WTC11 (cell line): ENCODE results near the gene OR4X1. TPM values are rescaled to one million over a fixed set of nuclear protein-coding genes. Genes with fewer than 3 reads are reported as not detected.

Experiments used
- ATAC-seq: fragments of 200-7000 bp; cut with Tn5 transposase; 2 replicates; pipeline ENCODE4 v1.10.0; 2021; ENCODE audit warnings: mild to moderate bottlenecking, moderate library complexity
- CTCF ChIA-PET: fragments of 300-600 bp; sonication (Branson Sonifier 250); formaldehyde crosslinking; loops from one replicate; lab custom pipeline; 2021; ENCODE audit warnings: antibody characterized with exemption; lab: Charles Lee
- POLR2A ChIA-PET: fragments of 350-600 bp; sonication (Branson Sonifier 250); formaldehyde crosslinking; loops from one replicate; lab custom pipeline; 2021; ENCODE audit warnings: antibody characterized with exemption; lab: Charles Lee
- DNase-seq: peaks from one replicate; pipeline ENCODE4 v3.0.0; 2021; ENCODE audit warnings: low spot score
- H3K27ac Mint-ChIP-seq: 2 replicates; pipeline ENCODE4 v1.8.0; 2021; ENCODE audit warnings: mixed read lengths
- H3K27me3 Mint-ChIP-seq: 2 replicates; pipeline ENCODE4 v1.8.0; 2021; ENCODE audit warnings: low read depth, mild to moderate bottlenecking, moderate library complexity, mixed read lengths
- H3K36me3 Mint-ChIP-seq: 2 replicates; pipeline ENCODE4 v1.8.0; 2021; ENCODE audit warnings: mixed read lengths
- H3K4me1 Mint-ChIP-seq: 2 replicates; pipeline ENCODE4 v1.8.0; 2022; ENCODE audit warnings: mixed read lengths
- H3K4me3 Mint-ChIP-seq: 2 replicates; pipeline ENCODE4 v1.8.0; 2021; ENCODE audit warnings: mild to moderate bottlenecking, moderate library complexity, mixed read lengths
- H3K9me3 Mint-ChIP-seq: 2 replicates; pipeline ENCODE4 v1.8.0; 2021; ENCODE audit warnings: mixed read lengths
- CREB1 ChIP-seq: sonication (generic); formaldehyde crosslinking; IDR thresholded peaks from 2 replicates; pipeline ENCODE4 v1.8.0; 2023; ENCODE audit warnings: mild to moderate bottlenecking, missing genetic modification reagents
- ELF4 ChIP-seq: sonication (generic); formaldehyde crosslinking; IDR thresholded peaks from 2 replicates; pipeline ENCODE4 v1.8.1; 2022; ENCODE audit warnings: low read depth, mild to moderate bottlenecking, moderate library complexity, missing genetic modification reagents
- HMGA2 ChIP-seq: fragments of 250-450 bp; sonication (Bioruptor Pico); IDR thresholded peaks from 2 replicates; pipeline ENCODE4 v1.4.0; 2021; ENCODE audit warnings: mild to moderate bottlenecking, moderate library complexity
- JUN ChIP-seq: sonication (generic); formaldehyde crosslinking; IDR thresholded peaks from 2 replicates; pipeline ENCODE4 v1.8.0; 2023; ENCODE audit warnings: mild to moderate bottlenecking, missing genetic modification reagents
- NFE2L1 ChIP-seq: sonication (generic); formaldehyde crosslinking; IDR thresholded peaks from 2 replicates; pipeline ENCODE4 v1.8.1; 2023; ENCODE audit warnings: missing genetic modification reagents
- PRRX2 ChIP-seq: fragments of 250-450 bp; sonication (Bioruptor Pico); IDR thresholded peaks from 2 replicates; pipeline ENCODE4 v1.8.0; 2021; ENCODE audit warnings: mild to moderate bottlenecking
- RELA ChIP-seq: sonication (generic); formaldehyde crosslinking; IDR thresholded peaks from 2 replicates; pipeline ENCODE4 v1.8.1; 2022; ENCODE audit warnings: missing genetic modification reagents, mild to moderate bottlenecking, borderline replicate concordance
- ZNF138 ChIP-seq: sonication (generic); formaldehyde crosslinking; conservative IDR thresholded peaks from 2 replicates; pipeline ENCODE4 v1.8.1; 2022; ENCODE audit warnings: mild to moderate bottlenecking, moderate library complexity, missing genetic modification reagents
- ZNF425 ChIP-seq: fragments of 250-450 bp; sonication (Bioruptor Pico); conservative IDR thresholded peaks from 2 replicates; pipeline ENCODE4 v1.9.0; 2021; ENCODE audit warnings: mild to moderate bottlenecking
- ZNF512 ChIP-seq: sonication (generic); formaldehyde crosslinking; IDR thresholded peaks from 2 replicates; pipeline ENCODE4 v1.8.1; 2022; ENCODE audit warnings: missing genetic modification reagents, borderline replicate concordance
- total RNA-seq: library from RNA; stranded (reverse); gene quantifications from 3 replicates; pipeline ENCODE4 v1.2.3, GENCODE V29; 2021
- TF ChIP-seq, protein P1 (sequence below): sonication (generic); formaldehyde crosslinking; IDR thresholded peaks from 2 replicates; pipeline ENCODE4 v1.8.0; 2022; ENCODE audit warnings: missing genetic modification reagents
- TF ChIP-seq, protein P2 (sequence below): fragments of 250-450 bp; sonication (Bioruptor Pico); IDR thresholded peaks from 2 replicates; pipeline ENCODE4 v1.9.0; 2021; ENCODE audit warnings: mild to moderate bottlenecking, borderline replicate concordance
- TF ChIP-seq, protein P3 (sequence below): sonication (generic); formaldehyde crosslinking; IDR thresholded peaks from 2 replicates; pipeline ENCODE4 v1.8.1; 2022; ENCODE audit warnings: low read depth, mild to moderate bottlenecking, moderate library complexity, missing genetic modification reagents, borderline replicate concordance
- TF ChIP-seq, protein P4 (sequence below): sonication (generic); formaldehyde crosslinking; IDR thresholded peaks from 2 replicates; pipeline ENCODE4 v1.8.1; 2023; ENCODE audit warnings: mild to moderate bottlenecking, missing genetic modification reagents
- TF ChIP-seq, protein P5 (sequence below): sonication (generic); formaldehyde crosslinking; conservative IDR thresholded peaks from 2 replicates; pipeline ENCODE4 v1.8.1; 2022; ENCODE audit warnings: mild to moderate bottlenecking, missing genetic modification reagents

Gene OR4X1
- total RNA-seq, 1 experiment from 2014 or later: not detected

- TF ChIP-seq, protein P1, sequence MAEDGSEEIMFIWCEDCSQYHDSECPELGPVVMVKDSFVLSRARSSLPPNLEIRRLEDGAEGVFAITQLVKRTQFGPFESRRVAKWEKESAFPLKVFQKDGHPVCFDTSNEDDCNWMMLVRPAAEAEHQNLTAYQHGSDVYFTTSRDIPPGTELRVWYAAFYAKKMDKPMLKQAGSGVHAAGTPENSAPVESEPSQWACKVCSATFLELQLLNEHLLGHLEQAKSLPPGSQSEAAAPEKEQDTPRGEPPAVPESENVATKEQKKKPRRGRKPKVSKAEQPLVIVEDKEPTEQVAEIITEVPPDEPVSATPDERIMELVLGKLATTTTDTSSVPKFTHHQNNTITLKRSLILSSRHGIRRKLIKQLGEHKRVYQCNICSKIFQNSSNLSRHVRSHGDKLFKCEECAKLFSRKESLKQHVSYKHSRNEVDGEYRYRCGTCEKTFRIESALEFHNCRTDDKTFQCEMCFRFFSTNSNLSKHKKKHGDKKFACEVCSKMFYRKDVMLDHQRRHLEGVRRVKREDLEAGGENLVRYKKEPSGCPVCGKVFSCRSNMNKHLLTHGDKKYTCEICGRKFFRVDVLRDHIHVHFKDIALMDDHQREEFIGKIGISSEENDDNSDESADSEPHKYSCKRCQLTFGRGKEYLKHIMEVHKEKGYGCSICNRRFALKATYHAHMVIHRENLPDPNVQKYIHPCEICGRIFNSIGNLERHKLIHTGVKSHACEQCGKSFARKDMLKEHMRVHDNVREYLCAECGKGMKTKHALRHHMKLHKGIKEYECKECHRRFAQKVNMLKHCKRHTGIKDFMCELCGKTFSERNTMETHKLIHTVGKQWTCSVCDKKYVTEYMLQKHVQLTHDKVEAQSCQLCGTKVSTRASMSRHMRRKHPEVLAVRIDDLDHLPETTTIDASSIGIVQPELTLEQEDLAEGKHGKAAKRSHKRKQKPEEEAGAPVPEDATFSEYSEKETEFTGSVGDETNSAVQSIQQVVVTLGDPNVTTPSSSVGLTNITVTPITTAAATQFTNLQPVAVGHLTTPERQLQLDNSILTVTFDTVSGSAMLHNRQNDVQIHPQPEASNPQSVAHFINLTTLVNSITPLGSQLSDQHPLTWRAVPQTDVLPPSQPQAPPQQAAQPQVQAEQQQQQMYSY (CRISPR knock-in tag): no peak
- TF ChIP-seq, protein P2, sequence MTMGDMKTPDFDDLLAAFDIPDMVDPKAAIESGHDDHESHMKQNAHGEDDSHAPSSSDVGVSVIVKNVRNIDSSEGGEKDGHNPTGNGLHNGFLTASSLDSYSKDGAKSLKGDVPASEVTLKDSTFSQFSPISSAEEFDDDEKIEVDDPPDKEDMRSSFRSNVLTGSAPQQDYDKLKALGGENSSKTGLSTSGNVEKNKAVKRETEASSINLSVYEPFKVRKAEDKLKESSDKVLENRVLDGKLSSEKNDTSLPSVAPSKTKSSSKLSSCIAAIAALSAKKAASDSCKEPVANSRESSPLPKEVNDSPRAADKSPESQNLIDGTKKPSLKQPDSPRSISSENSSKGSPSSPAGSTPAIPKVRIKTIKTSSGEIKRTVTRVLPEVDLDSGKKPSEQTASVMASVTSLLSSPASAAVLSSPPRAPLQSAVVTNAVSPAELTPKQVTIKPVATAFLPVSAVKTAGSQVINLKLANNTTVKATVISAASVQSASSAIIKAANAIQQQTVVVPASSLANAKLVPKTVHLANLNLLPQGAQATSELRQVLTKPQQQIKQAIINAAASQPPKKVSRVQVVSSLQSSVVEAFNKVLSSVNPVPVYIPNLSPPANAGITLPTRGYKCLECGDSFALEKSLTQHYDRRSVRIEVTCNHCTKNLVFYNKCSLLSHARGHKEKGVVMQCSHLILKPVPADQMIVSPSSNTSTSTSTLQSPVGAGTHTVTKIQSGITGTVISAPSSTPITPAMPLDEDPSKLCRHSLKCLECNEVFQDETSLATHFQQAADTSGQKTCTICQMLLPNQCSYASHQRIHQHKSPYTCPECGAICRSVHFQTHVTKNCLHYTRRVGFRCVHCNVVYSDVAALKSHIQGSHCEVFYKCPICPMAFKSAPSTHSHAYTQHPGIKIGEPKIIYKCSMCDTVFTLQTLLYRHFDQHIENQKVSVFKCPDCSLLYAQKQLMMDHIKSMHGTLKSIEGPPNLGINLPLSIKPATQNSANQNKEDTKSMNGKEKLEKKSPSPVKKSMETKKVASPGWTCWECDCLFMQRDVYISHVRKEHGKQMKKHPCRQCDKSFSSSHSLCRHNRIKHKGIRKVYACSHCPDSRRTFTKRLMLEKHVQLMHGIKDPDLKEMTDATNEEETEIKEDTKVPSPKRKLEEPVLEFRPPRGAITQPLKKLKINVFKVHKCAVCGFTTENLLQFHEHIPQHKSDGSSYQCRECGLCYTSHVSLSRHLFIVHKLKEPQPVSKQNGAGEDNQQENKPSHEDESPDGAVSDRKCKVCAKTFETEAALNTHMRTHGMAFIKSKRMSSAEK (CRISPR knock-in tag): no peak
- no peak for TF ChIP-seq ZNF512
- TF ChIP-seq, protein P3, sequence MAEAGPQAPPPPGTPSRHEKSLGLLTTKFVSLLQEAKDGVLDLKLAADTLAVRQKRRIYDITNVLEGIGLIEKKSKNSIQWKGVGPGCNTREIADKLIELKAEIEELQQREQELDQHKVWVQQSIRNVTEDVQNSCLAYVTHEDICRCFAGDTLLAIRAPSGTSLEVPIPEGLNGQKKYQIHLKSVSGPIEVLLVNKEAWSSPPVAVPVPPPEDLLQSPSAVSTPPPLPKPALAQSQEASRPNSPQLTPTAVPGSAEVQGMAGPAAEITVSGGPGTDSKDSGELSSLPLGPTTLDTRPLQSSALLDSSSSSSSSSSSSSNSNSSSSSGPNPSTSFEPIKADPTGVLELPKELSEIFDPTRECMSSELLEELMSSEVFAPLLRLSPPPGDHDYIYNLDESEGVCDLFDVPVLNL (CRISPR knock-in tag): no peak
- TF ChIP-seq ELF4 (CRISPR knock-in tag): no peak
- TF ChIP-seq ZNF425: no peak
- TF ChIP-seq NFE2L1 (CRISPR knock-in tag): no peak
- no peak for TF ChIP-seq RELA
- no peak for TF ChIP-seq JUN (CRISPR knock-in tag)
- TF ChIP-seq, protein P4, sequence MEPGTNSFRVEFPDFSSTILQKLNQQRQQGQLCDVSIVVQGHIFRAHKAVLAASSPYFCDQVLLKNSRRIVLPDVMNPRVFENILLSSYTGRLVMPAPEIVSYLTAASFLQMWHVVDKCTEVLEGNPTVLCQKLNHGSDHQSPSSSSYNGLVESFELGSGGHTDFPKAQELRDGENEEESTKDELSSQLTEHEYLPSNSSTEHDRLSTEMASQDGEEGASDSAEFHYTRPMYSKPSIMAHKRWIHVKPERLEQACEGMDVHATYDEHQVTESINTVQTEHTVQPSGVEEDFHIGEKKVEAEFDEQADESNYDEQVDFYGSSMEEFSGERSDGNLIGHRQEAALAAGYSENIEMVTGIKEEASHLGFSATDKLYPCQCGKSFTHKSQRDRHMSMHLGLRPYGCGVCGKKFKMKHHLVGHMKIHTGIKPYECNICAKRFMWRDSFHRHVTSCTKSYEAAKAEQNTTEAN: no peak
Measured at GRCh38 chr11:48272606-48273005, 8.9 kb downstream of the OR4X1 start (continued).

DNA sequence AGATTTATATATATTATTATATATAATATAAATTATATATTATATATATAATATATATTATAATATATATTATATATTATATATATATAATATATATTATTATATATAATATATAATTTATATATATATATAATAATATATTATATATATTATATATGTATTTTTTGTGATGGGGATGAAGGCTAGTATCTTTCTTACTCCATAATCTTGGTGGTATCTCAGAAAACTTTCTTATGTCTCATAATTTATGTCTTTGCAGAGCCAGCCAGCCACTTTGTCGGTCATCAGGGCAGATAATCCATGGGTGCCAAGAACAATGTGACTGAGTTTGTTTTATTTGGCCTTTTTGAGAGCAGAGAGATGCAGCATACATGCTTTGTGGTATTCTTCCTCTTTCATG lies 42.3 kb downstream of the OR4X1 start, which contains the start of gene OR4S1:
TSS of gene OR4S1 (plus strand) at position 301 of the 400 bp plus-strand sequence. CDS start at position 301, 0 bp downstream.
- Mint-ChIP-seq H3K9me3 (peaks cover 81% of the 10 kb centered on the region), H3K27ac (no peak within 1 kb of the TSS), H3K4me1 (no peaks in the 10 kb centered on the region), H3K4me3 (no peak within 1 kb of the TSS), H3K27me3 (peaks cover 8% of the 10 kb centered on the region), H3K36me3 (peaks cover 64% of the 10 kb centered on the region)
- ChIA-PET POLR2A (no interaction called here), CTCF (no interaction called here)
- no peak for ATAC-seq
- no peak for DNase-seq
- TF ChIP-seq, protein P5, sequence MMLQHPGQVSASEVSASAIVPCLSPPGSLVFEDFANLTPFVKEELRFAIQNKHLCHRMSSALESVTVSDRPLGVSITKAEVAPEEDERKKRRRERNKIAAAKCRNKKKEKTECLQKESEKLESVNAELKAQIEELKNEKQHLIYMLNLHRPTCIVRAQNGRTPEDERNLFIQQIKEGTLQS (CRISPR knock-in tag): no peak
- TF ChIP-seq HMGA2 (peak; percentile 7; the same call in 1 of the 2 replicates), CREB1 (CRISPR knock-in tag) (no peak), PRRX2 (CRISPR knock-in tag) (no peak), ZNF138 (CRISPR knock-in tag) (no peak)
